Measurements from ENCODE around the gene NYAP2.

DNA sequence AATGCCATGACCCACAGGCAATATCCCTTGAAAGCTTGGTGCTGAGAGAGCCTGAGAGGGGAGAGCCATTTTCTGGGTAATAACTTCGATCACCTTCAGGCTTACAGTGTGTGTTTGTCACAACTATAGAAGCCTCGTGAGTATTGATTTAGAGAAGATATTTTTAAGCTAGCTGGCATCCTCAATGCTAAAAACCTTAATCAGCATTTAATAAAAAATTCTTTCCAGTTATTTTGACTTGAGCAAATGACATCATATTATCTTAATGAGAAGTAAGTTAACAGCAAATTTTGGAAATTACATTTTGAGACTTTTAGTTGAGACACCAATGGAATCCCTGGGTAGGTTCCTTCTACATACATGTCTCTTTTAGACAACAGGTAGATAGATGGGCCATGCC is 283.7 kb downstream of the NYAP2 start:
- TF ChIP-seq, protein P1, sequence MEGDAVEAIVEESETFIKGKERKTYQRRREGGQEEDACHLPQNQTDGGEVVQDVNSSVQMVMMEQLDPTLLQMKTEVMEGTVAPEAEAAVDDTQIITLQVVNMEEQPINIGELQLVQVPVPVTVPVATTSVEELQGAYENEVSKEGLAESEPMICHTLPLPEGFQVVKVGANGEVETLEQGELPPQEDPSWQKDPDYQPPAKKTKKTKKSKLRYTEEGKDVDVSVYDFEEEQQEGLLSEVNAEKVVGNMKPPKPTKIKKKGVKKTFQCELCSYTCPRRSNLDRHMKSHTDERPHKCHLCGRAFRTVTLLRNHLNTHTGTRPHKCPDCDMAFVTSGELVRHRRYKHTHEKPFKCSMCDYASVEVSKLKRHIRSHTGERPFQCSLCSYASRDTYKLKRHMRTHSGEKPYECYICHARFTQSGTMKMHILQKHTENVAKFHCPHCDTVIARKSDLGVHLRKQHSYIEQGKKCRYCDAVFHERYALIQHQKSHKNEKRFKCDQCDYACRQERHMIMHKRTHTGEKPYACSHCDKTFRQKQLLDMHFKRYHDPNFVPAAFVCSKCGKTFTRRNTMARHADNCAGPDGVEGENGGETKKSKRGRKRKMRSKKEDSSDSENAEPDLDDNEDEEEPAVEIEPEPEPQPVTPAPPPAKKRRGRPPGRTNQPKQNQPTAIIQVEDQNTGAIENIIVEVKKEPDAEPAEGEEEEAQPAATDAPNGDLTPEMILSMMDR (IDR thresholded peaks at IDR 0.05), result no peak
- no peak for TF ChIP-seq POLR2A (IDR thresholded peaks at IDR 0.05)

All from gastroesophageal sphincter (tissue), 3 donors.